IMR-90 (cell line): Measurements from ENCODE around the gene FOXP1. TPM values are rescaled to one million over a fixed set of nuclear protein-coding genes. Genes with fewer than 3 reads are reported as not detected.

Experiments used
- ATAC-seq: fragments of 200-7000 bp; cut with Tn5 transposase; 2 replicates; pipeline ENCODE4 v1.9.1; 2020; ENCODE audit warnings: low read depth, mild to moderate bottlenecking, moderate library complexity
- BruUV-seq: library from RNA; stranded (reverse); fragments of 400-500 nt; replicated peaks from 2 replicates; lab custom pipeline; 2021; lab: Mats Ljungman, UMichigan
- CTCF ChIA-PET: fragments of 300-600 bp; formaldehyde crosslinking; extraction: SDS; loops from one replicate; lab custom pipeline; 2021; ENCODE audit warnings: antibody characterized with exemption; lab: Yijun Ruan, JAX
- POLR2A ChIA-PET: fragments of 300-600 bp; sonication (Branson Sonifier 250); formaldehyde crosslinking; loops from one replicate; lab custom pipeline; 2022; ENCODE audit warnings: antibody characterized with exemption; ENCODE audit not compliant: unreplicated experiment; lab: Charles Lee
- DNase-seq: peaks from one replicate; pipeline ENCODE4 v3.0.0; 2013
- H2AFZ ChIP-seq: replicated peaks from 2 replicates; pipeline ENCODE3; 2013; ENCODE audit warnings: low read length, mild to moderate bottlenecking; ENCODE audit not compliant: poor library complexity
- H2AK5ac ChIP-seq: 2 replicates; pipeline ENCODE4 v1.6.1; 2013; ENCODE audit warnings: low read depth, low read length, inconsistent platforms
- H2AK9ac ChIP-seq: replicated peaks from 2 replicates; pipeline ENCODE3; 2013; ENCODE audit warnings: mild to moderate bottlenecking, low read depth, low read length, moderate library complexity; ENCODE audit not compliant: poor library complexity
- H2BK120ac ChIP-seq: 2 replicates; pipeline ENCODE4 v1.6.1; 2013; ENCODE audit warnings: low read depth, low read length, inconsistent platforms
- H2BK15ac ChIP-seq: 3 replicates; pipeline ENCODE4 v1.6.1; 2013; ENCODE audit warnings: low read depth, low read length, inconsistent platforms
- H2BK20ac ChIP-seq: 2 replicates; pipeline ENCODE4 v1.6.1; 2013; ENCODE audit warnings: low read depth, mild to moderate bottlenecking, inconsistent platforms, low read length, moderate library complexity
- H2BK5ac ChIP-seq: 2 replicates; pipeline ENCODE4 v1.6.1; 2013; ENCODE audit warnings: mild to moderate bottlenecking, low read depth, low read length, inconsistent platforms; ENCODE audit not compliant: poor library complexity, severe bottlenecking
- H3K14ac ChIP-seq: replicated peaks from 2 replicates; pipeline ENCODE4 v1.6.1; 2013; ENCODE audit warnings: low read depth, low read length, inconsistent platforms
- H3K18ac ChIP-seq: 2 replicates; pipeline ENCODE4 v1.6.1; 2013; ENCODE audit warnings: low read depth, low read length, control low read depth
- H3K23ac ChIP-seq: 2 replicates; pipeline ENCODE4 v1.6.1; 2013; ENCODE audit warnings: low read depth, low read length, inconsistent platforms
- H3K27ac ChIP-seq: 2 replicates; pipeline ENCODE4 v1.5.1; 2013; ENCODE audit warnings: mild to moderate bottlenecking, control low read depth, low read length; ENCODE audit not compliant: insufficient read depth
- H3K27me3 ChIP-seq: 2 replicates; pipeline ENCODE4 v1.6.1; 2013; ENCODE audit warnings: low read length; ENCODE audit not compliant: control insufficient read depth, insufficient read depth
- H3K36me3 ChIP-seq: 2 replicates; pipeline ENCODE4 v1.6.1; 2013; ENCODE audit warnings: low read length, mixed read lengths; ENCODE audit not compliant: control insufficient read depth, insufficient read depth
- H3K4ac ChIP-seq: 2 replicates; pipeline ENCODE4 v1.6.1; 2013; ENCODE audit warnings: low read depth, low read length, inconsistent platforms
- H3K4me1 ChIP-seq: 2 replicates; pipeline ENCODE4 v1.6.1; 2013; ENCODE audit warnings: low read length, mixed read lengths; ENCODE audit not compliant: control insufficient read depth, insufficient read depth
- H3K4me2 ChIP-seq: 2 replicates; pipeline ENCODE4 v1.6.1; 2013; ENCODE audit warnings: low read depth, mild to moderate bottlenecking, control low read depth, low read length, moderate library complexity
- H3K4me3 ChIP-seq: 2 replicates; pipeline ENCODE4 v1.5.1; 2013; ENCODE audit warnings: low read depth, mild to moderate bottlenecking, control low read depth, low read length, moderate library complexity; ENCODE audit not compliant: insufficient read depth
- H3K56ac ChIP-seq: 2 replicates; pipeline ENCODE4 v1.6.1; 2013; ENCODE audit warnings: low read length, inconsistent platforms; ENCODE audit not compliant: insufficient read depth; ENCODE audit errors: extremely low read depth
- H3K79me1 ChIP-seq, 2 experiments: 2 replicates each; pipeline ENCODE4 v1.6.1; 2013; ENCODE audit warnings: low read length in 2 of 2, inconsistent platforms in 1 of 2, low read depth in 1 of 2
- H3K9ac ChIP-seq: 2 replicates; pipeline ENCODE4 v1.6.1; 2013; ENCODE audit warnings: low read depth, low read length, control low read depth
- H3K9me1 ChIP-seq: 2 replicates; pipeline ENCODE4 v1.6.1; 2013; ENCODE audit warnings: low read length, inconsistent platforms; ENCODE audit not compliant: insufficient read depth
- H3K9me3 ChIP-seq: 2 replicates; pipeline ENCODE4 v1.6.1; 2013; ENCODE audit warnings: low read length; ENCODE audit not compliant: control insufficient read depth, insufficient read depth
- H4K20me1 ChIP-seq: 2 replicates; pipeline ENCODE4 v1.6.1; 2013; ENCODE audit warnings: low read length, inconsistent platforms; ENCODE audit not compliant: insufficient read depth
- H4K5ac ChIP-seq: 2 replicates; pipeline ENCODE4 v1.6.1; 2013; ENCODE audit warnings: mild to moderate bottlenecking, low read depth, low read length, control low read depth
- H4K8ac ChIP-seq, 2 experiments: 2 replicates each; pipeline ENCODE4 v1.6.1; 2013; ENCODE audit warnings: low read depth in 2 of 2, low read length in 2 of 2, control low read depth in 1 of 2, inconsistent platforms in 1 of 2
- H4K91ac ChIP-seq: 2 replicates; pipeline ENCODE4 v1.6.1; 2013; ENCODE audit warnings: low read depth, low read length, inconsistent platforms; ENCODE audit not compliant: insufficient read depth
- BHLHE40 ChIP-seq: fragments of 150-350 bp; IDR thresholded peaks from 2 replicates; pipeline ENCODE4 v1.6.1; 2016; ENCODE audit warnings: mild to moderate bottlenecking, low read depth, low read length
- CHD1 ChIP-seq: IDR thresholded peaks from 2 replicates; pipeline ENCODE4 v1.6.1; 2012; ENCODE audit warnings: low read depth, low read length, improper control_type of control experiment
- FOS ChIP-seq: fragments of 150-350 bp; IDR thresholded peaks from 2 replicates; pipeline ENCODE4 v1.6.1; 2016; ENCODE audit warnings: low read depth, low read length
- MAFK ChIP-seq: IDR thresholded peaks from 2 replicates; pipeline ENCODE4 v1.6.1; 2012; ENCODE audit warnings: low read depth, low read length, improper control_type of control experiment
- MAZ ChIP-seq: IDR thresholded peaks from 2 replicates; pipeline ENCODE4 v1.6.1; 2012; ENCODE audit warnings: low read depth, mild to moderate bottlenecking, low read length, improper control_type of control experiment, moderate library complexity, borderline replicate concordance
- MXI1 ChIP-seq: IDR thresholded peaks from 2 replicates; pipeline ENCODE4 v1.6.1; 2012; ENCODE audit warnings: low read depth, mild to moderate bottlenecking, low read length, moderate library complexity, borderline replicate concordance
- RAD21 ChIP-seq: IDR thresholded peaks from 2 replicates; pipeline ENCODE4 v1.6.1; 2012; ENCODE audit warnings: low read length, improper control_type of control experiment
- SMC3 ChIP-seq: fragments of 150-350 bp; IDR thresholded peaks from 2 replicates; pipeline ENCODE4 v1.6.1; 2016; ENCODE audit warnings: low read depth, mild to moderate bottlenecking, antibody characterized with exemption, low read length, moderate library complexity
- WGBS, 2 experiments: methylation state at CpG; one replicate each; pipeline versions ENCODE4 v1.1.5 to v1.1.7; 2013; ENCODE audit warnings: missing lambda C conversion rate in 2 of 2; ENCODE audit not compliant: insufficient read length in 1 of 2; ENCODE audit errors: extremely low coverage in 2 of 2; 5-methylcytosine and 5-hydroxymethylcytosine counted together
- dilution Hi-C: fragments of 300-500 bp; cut with HindIII; formaldehyde crosslinking; loops from one replicate; pipeline ENCODE4 v1.14.3; 2018; ENCODE audit warnings: low sequenced_read_pairs; ENCODE audit not compliant: unreplicated experiment
- in situ Hi-C: fragments of 300-500 bp; cut with MboI; formaldehyde crosslinking; loops from 3 replicates; pipeline ENCODE4 v1.14.3; 2019; ENCODE audit warnings: low sequenced_read_pairs, inconsistent platforms, mixed read lengths
- intact Hi-C: fragments of 100-400 bp; cut with micrococcal nuclease; formaldehyde crosslinking; loops from 2 replicates; pipeline ENCODE4 v1.10.0; 2022
- polyA plus RNA-seq, 3 experiments: library from polyadenylated mRNA; depleted of rRNA; stranded (reverse); fragments of >200 nt; gene quantifications; 2 replicates each; pipeline ENCODE4 v1.2.3, GENCODE V29; 2012; ENCODE audit warnings: low replicate concordance in 1 of 3
- total RNA-seq: library from RNA; depleted of rRNA; stranded (reverse); fragments of >200 nt; gene quantifications from 2 replicates; pipeline ENCODE4 v1.2.3, GENCODE V29; 2012
- TF ChIP-seq, protein P1 (sequence below): fragments of 150-350 bp; IDR thresholded peaks from 2 replicates; pipeline ENCODE4 v1.6.1; 2017; ENCODE audit warnings: mild to moderate bottlenecking, antibody characterized with exemption, low read length, low read depth
- TF ChIP-seq, protein P2 (sequence below): conservative IDR thresholded peaks from 2 replicates; pipeline ENCODE4 v1.5.1; 2012; ENCODE audit warnings: mild to moderate bottlenecking, low read depth, low read length, improper control_type of control experiment

The FOXP1 gene
- total and polyA plus RNA-seq, 2 of the 4 experiments (the other 2 are of a cell fraction) = 37.0 to 132 TPM

DNA sequence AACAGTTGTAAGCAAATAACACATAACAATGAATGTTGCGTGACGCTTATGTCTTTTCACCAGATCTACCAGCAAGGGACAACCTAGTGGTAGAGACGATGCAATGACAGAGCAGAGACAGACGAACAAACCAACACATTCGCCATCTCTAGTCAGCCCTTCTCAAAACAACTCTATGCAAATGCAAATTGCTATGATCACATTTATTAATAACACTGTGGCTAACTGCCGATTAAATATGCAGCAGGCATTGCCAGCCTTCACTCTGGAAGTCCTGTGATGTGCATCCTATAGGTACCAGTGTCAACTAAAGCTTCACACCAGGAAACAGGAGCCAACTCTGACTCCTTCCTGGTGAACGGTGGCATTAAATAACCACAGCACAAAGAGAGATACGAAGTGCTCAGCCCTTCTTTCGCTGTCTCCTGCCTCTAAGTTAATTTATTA lies 94.2 kb downstream of the FOXP1 start:
- Histone ChIP-seq H3K9me1 (peaks cover 4% of the 10 kb centered on the region; the same call in 1 of the 2 replicates), H2BK5ac (no peak overlapping the region), H3K9me3 (peaks cover 6% of the 10 kb centered on the region), H4K91ac (no peak overlapping the region), H3K18ac (no peak overlapping the region), H2BK15ac (no peak overlapping the region), H4K20me1 (no peaks in the 10 kb centered on the region), H3K4me3 (no peak overlapping the region), H3K23ac (no peak overlapping the region), H2AK5ac (no peak overlapping the region), H2AFZ (no peak overlapping the region), H3K36me3 (peaks cover 5% of the 10 kb centered on the region), H3K4ac (no peak overlapping the region), H3K9ac (no peak overlapping the region), H4K5ac (no peak overlapping the region), H2BK20ac (no peak overlapping the region), H3K27ac (no peak overlapping the region), H2BK120ac (no peak overlapping the region), H4K8ac (no peak overlapping the region), H3K27me3 (no peaks in the 10 kb centered on the region), H2AK9ac (no peak overlapping the region), H3K56ac (no peak overlapping the region), H3K4me1 (no peaks in the 10 kb centered on the region), H3K79me1 (peaks cover 14 to 25% of the 10 kb centered on the region in 2 experiments), H3K4me2 (no peak overlapping the region), H3K14ac (no peak overlapping the region)
- dilution Hi-C loops = no loop called here
- DNase-seq (no peak), ATAC-seq (no peak)
- intact Hi-C loops = no loop called here
- TF ChIP-seq MAFK = no peak
- no peak for TF ChIP-seq CHD1
- TF ChIP-seq, protein P1, sequence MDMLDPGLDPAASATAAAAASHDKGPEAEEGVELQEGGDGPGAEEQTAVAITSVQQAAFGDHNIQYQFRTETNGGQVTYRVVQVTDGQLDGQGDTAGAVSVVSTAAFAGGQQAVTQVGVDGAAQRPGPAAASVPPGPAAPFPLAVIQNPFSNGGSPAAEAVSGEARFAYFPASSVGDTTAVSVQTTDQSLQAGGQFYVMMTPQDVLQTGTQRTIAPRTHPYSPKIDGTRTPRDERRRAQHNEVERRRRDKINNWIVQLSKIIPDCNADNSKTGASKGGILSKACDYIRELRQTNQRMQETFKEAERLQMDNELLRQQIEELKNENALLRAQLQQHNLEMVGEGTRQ = no peak
- TF ChIP-seq FOS = no peak
- no peak for TF ChIP-seq MXI1
- TF ChIP-seq SMC3 = no peak
- no peak for TF ChIP-seq BHLHE40
- TF ChIP-seq, protein P2, sequence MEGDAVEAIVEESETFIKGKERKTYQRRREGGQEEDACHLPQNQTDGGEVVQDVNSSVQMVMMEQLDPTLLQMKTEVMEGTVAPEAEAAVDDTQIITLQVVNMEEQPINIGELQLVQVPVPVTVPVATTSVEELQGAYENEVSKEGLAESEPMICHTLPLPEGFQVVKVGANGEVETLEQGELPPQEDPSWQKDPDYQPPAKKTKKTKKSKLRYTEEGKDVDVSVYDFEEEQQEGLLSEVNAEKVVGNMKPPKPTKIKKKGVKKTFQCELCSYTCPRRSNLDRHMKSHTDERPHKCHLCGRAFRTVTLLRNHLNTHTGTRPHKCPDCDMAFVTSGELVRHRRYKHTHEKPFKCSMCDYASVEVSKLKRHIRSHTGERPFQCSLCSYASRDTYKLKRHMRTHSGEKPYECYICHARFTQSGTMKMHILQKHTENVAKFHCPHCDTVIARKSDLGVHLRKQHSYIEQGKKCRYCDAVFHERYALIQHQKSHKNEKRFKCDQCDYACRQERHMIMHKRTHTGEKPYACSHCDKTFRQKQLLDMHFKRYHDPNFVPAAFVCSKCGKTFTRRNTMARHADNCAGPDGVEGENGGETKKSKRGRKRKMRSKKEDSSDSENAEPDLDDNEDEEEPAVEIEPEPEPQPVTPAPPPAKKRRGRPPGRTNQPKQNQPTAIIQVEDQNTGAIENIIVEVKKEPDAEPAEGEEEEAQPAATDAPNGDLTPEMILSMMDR = no peak
- no peak for TF ChIP-seq RAD21
- no peak for TF ChIP-seq MAZ
- ChIA-PET CTCF (no interaction called here), POLR2A (no interaction called here)
- 100% methylated on average over 5 of the region's 9 CpGs; no CpG with 5 or more reads in 1 of the 2 experiments for WGBS, 2 experiments
- in situ Hi-C loops = no loop called here
- no TSS peak for BruUV-seq
